Measurements from ENCODE around the gene CIAO1. TPM values are rescaled to one million over a fixed set of nuclear protein-coding genes. Genes with fewer than 3 reads are reported as not detected.
A peak's percentile ranks its signal among the peaks of the same experiment; 100 is the strongest.

CIAO1 gene
- polyA plus RNA-seq, 4 donors, result 66.8 to 71.9 (median 68.9) TPM

DNA sequence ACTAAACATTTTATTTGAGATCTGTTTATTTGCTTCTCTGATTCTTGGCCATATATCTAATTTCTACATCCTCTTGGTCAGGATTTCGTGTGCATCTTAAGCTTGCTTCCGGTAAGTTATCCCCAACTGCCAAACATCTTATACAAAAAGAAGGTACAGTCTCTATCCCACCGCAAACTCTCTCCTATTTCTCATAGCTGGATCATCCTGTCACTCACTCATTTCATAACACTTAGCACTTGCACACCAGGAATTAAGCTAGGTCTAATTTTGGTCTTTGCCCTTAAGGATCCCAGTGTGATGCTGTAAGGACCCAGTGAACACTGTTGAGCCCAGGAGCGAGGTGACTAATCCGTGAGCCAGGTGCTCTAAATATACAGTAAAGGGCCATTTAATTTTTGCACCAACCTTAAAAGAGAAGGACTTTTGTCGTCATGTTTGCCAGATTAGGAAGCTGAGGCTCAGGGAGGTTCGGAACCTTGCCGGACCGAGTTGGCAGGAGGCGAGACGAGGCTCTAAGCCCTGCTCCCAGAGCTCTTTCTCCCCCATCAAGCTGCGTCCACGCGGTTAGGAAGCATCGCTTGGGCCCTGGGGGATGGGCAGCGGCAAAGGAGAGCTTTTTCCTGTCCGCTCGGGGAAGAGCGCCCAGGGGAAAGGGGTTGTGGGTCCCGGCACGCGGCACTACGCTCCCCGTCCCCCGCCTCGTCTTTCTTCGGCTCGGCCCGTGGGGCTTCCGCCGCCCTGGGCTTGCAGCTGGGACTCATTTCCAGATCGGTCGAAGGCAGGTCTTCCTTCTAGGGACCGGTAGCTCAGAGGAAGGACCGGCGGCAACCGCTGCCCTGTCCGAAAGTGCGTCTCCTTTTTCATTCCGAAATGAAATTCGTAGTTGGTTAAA is 55.0 kb downstream of the CIAO1 start:
- DNase-seq (ENCODE audit: low read depth in 4 of 4, low spot score in 3 of 4), result peak in 1 of 4 donors; percentile 29

Other genes starting within 250 kb of the CIAO1 start
- gene GPAT2, start 231.3 kb upstream of the CIAO1 start, polyA plus RNA-seq (ENCODE audit: insufficient read length in 4 of 4), result 1 to 10 TPM; 2.4 to 4.5 (median 3.2) TPM
- gene ADRA2B, start 149.7 kb upstream of the CIAO1 start, polyA plus RNA-seq (ENCODE audit: insufficient read length in 4 of 4), result 1 to 10 TPM; 2.8 to 6.3 (median 4.8) TPM
- gene ASTL, start 127.7 kb upstream of the CIAO1 start, polyA plus RNA-seq (ENCODE audit: insufficient read length in 4 of 4), result under 1 TPM in 2 of 4 donors, not detected in 2; 0.23 to 0.32 TPM
- 1 to 10 TPM; 3.6 to 6.9 (median 4.1) TPM for gene DUSP2, start 120.8 kb upstream of the CIAO1 start, polyA plus RNA-seq (ENCODE audit: insufficient read length in 4 of 4)
- gene STARD7, start 57.4 kb upstream of the CIAO1 start, polyA plus RNA-seq (ENCODE audit: insufficient read length in 4 of 4), result 100 to 1,000 TPM; 125 to 152 (median 147) TPM
- gene TMEM127, start 228 bp upstream of the CIAO1 start, polyA plus RNA-seq (ENCODE audit: insufficient read length in 4 of 4), result 10 to 100 TPM; 47.6 to 49.1 (median 48.5) TPM
- gene SNRNP200, start 39.3 kb downstream of the CIAO1 start, polyA plus RNA-seq (ENCODE audit: insufficient read length in 4 of 4), result 100 to 1,000 TPM; 164 to 179 (median 169) TPM
- gene ITPRIPL1, start 59.1 kb downstream of the CIAO1 start, polyA plus RNA-seq (ENCODE audit: insufficient read length in 4 of 4), result 1 to 10 TPM; 4.4 to 5.3 (median 4.8) TPM
- 10 to 100 TPM; 14.7 to 20.6 (median 18.7) TPM for gene NCAPH, start 69.5 kb downstream of the CIAO1 start, polyA plus RNA-seq (ENCODE audit: insufficient read length in 4 of 4)
- 1 to 10 TPM; 4.8 to 7.2 (median 5.7) TPM for gene NEURL3, start 239.1 kb downstream of the CIAO1 start, polyA plus RNA-seq (ENCODE audit: insufficient read length in 4 of 4)

All from right renal pelvis (tissue), 4 donors.